AG08395 (cell line): ENCODE data around the gene CSRP3.
"Not testable (repeated sequence)": the region's sequence is repeated elsewhere in the genome, so short reads cannot be mapped to it uniquely, and the experiment has no call there.

Experiments used
- DNase-seq: peaks from one replicate; pipeline ENCODE4 v3.0.0; 2012; ENCODE audit warnings: mixed read lengths, low spot score

Gene CSRP3

DNA sequence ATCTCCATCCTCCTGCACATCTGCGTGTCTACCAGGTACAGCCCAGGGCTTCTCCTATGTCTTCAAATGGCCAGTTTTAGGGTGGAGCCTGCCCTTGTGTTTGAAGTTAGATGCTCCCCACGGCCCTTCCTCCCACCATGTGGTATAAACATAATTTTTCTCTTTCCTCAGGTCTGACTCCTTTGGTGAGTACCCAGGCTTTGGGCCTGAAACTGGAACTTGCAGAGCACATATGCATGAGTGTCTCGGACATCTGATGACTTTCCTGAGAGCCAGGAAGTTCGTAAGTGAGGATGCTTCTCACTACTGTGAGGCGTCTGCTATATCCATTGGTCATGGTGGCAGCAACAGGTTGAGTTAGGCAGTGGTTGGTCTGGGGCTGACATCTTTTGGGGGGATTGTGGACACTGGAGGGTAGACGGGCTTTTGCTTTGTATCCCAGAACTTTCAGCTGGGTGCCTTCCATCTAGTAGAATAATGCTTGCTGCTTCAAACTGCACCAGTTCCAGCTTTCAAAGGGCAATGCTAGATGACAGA, 16.2 kb downstream of the CSRP3 start:
- no peak for DNase-seq

- DNase-seq: no peak
Measured at GRCh38 chr11:19185036-19185435, 16.7 kb downstream of the CSRP3 start.

GRCh38 chr11:19183646-19184045, 18.1 kb downstream of the CSRP3 start:
- DNase-seq: no peak

- no peak for DNase-seq
Measured at GRCh38 chr11:19181531-19182261, 20.1 kb downstream of the CSRP3 start.

DNA sequence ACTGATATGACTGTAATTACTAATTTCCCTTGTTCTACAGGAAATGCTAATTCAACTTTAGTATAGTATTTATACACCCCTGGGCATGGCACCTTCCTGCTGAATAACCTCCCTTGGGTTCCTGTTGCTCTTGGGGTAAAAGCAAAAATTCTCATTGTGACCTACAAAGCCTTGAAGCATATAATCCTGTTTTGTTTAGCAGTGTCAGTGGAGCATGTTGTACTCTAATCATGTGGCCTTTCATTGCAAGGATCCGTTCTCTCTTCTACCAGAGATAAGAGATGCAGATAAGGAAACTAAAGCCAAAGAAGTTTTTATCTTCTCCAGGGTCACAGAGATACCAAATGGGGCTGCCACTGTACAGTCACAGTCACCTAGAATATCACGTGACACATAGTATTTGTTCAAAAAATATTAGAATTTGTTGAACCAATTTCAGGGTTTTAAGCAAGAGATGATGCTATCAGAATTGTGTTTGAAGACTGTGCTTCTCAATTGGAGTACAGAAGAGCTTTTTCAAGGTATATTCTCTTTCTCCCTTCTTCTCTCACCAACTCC, 25.1 kb downstream of the CSRP3 start:
- no peak for DNase-seq

GRCh38 chr11:19173964-19174638, 27.7 kb downstream of the CSRP3 start:
- no peak for DNase-seq

DNA sequence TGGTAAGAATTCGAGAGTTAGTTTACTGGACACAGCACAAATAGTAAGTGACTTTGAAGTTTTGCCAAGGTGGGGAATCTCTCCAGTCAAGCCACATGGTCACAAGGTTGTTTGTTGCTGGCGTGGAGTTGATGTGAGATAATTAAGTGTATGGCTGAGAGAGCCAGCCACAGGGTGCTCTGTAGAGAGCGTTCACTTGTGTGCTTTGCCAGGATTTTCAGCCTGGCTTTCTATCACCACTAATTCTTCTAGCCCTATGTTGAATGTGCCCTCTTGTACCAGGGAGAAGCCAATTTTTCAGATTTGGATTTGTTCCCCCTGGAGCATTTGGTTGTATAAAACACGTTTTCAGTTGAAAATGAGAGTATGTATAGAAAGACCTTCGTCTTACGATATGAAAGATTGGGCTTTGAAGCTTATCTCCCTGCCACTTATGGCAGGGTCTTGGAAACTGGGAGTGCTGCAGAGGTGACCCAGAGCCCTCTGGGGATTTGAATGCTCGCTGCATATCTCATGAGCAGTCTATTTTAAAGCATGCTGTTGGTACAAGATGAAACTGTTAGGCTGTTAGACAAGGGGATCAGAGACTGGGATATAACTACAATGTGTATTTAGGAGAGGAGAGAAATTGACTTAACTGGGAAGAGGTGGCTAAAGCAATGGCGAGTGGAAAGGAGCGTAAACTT, 28.6 kb downstream of the CSRP3 start:
- DNase-seq: no peak

DNA sequence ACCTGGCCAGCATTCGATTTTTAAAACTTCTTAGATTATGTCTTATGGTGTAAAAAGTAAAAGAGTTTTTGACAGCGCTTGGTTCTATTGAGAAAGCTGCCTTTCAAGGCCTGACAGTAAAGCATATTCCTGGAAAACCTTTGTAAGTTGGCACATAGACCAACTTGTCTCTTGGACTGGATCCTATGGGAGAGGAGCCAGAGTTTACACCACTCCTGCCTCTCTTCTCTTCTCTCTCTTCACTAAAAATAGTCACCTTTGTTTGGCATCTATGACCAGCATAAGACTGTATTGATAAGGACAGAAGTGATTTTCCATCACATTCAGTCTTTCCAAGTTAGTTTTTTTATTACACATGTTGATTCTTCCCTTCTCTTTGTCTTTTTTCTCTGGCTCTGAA, 33.7 kb downstream of the CSRP3 start:
- DNase-seq: no peak

GRCh38 chr11:19164881-19165280, 36.9 kb downstream of the CSRP3 start:
- DNase-seq: no peak

DNA sequence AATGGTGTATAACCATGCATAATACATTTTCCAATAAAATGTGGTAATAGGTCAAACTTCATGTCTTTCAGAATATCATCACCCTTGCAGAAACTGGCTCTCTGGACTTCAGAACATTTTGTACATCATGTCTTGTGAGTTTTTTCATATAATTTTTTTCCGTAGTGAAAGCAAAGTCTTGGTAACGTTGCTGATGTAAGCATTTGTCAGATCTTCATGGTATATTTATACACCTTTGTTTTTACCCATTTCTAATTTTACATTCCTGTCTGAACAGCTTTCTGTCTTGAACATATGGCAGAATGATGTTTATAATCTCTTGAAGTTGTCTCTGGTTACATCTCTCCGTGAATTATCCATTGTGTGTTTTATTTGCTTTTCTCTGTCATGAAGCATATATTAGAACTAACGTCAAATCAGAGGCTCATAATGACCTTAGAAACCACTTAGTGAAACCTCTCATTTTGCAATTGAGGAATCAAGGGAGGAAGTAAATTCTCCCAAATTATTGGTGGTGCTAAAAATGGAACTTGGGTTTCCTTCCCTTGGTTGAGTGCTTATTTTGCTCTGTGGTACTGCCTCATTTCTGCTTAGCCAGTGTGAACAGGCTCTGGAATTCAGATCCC, 37.4 kb downstream of the CSRP3 start:
- no peak for DNase-seq

DNA sequence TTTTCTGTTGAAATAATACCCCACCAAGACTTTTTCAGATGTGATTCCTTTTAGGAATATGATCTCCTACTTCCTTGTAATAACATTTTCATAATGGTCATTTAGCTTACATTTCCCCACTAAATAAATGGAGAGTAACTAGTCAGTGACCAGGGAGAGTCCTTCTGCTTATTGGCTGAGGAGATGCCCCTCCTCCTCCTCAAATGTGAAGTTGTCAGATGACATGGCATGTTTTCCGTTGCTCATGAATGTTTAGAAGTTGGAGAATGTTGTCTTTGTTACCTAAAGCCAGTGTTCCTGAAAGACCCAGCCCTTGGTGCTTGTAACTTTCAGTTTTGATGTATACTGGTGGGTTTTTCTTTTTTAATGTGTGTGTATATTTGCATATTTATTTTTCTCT, 38.2 kb downstream of the CSRP3 start:
- no peak for DNase-seq

DNA sequence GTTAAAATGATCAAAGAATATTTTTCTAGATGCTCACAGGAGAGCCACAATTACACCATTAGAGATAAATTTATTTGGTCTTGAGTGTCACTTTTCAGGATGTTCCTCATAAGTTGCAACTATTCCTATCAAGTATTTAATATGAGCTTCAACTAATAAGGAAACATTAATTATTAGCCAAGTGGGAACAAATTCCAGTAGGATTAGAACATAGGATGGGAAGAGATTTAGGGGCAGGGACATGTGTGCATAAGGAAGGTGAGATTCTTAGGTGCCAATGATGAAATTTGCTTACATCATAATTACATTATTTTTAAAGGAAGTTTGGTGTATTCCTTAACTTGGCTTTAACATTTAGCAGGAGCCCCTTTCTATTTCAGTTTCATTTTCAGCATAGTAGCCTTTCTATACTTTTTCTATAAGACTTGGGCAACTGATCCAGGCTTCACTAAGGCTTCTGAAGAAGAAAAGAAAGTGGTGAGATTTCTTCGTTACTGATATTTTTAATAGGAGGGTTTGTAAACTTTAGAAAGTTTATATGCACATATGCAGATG, 38.8 kb downstream of the CSRP3 start:
- DNase-seq: no peak

DNA sequence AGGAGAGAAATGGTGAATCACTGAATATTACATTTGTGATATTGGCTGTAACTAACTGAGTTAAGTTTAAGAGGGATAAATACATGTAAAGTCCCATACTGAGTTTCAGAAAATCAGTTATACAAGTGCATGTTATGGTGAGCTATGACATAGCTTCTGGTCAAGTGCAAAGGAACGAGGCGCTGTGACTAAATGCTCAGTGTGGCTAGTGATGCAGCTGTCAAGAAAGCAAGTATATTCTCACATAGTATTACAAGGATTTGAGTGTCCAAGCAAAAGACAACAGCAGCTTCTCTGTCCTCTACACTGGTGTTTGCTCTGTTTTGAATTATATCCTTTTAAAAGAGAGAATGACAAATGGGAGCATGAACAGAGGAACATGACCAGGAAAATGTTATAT, 40.1 kb downstream of the CSRP3 start:
- no peak for DNase-seq

DNA sequence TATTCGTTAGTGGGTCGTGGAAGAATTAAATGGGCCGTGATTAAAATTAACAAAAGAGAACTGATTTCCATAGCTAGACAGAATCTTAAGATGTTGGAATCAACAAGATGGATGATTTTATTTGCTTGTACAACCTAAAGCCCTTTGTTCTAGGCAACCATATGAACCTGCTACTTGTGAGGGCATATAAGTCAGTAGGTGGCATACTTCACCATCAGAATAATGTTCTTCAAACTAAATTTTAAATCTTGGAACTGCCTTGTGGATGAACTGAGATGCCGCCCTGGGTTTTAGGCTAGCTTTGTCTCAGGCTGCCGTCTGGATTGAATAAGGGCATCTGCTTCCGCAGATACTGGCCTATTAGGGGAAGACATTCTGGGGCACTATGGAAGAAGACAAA, 40.9 kb downstream of the CSRP3 start:
- DNase-seq: no peak

- DNase-seq: no peak
Measured at GRCh38 chr11:19156892-19157291, 44.9 kb downstream of the CSRP3 start.

DNA sequence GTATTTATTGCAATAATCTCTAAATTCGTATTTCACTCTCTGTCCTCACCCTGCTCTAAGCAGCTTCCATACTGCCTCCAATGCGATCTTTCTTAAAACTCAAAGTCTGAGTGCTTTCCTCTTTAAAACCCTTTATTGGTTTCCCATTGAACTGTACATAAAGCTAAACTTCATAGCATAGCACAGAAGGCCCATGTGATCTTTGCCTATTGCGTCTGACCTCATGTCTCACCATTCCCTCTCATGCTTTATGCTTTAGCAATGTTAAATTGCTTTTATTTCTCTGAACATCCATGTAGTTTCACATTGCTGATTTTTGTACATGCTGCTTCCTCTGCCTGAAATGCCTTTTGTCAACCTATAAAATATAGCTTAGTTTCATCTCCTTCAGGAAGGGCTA, 56.5 kb downstream of the CSRP3 start:
- DNase-seq: no peak

- DNase-seq: not testable (repeated sequence)
Measured at GRCh38 chr11:19136884-19137283, 64.9 kb downstream of the CSRP3 start.

GRCh38 chr11:19134004-19134403, 67.8 kb downstream of the CSRP3 start:
- DNase-seq: no peak
